Measurements from ENCODE around the gene UMAD1. TPM values are rescaled to one million over a fixed set of nuclear protein-coding genes. Genes with fewer than 3 reads are reported as not detected.

Gene UMAD1
- total RNA-seq, 1 donor from 2014 or later, result 21.6 TPM

GRCh38 chr7:7620236-7620635 lies 20.3 kb upstream of the UMAD1 start:
- intact Hi-C loops (cut with DNase I), result no loop called here
- Histone ChIP-seq H3K27me3 (ENCODE audit: low read depth) (no peaks in the 10 kb centered on the region), H3K36me3 (no peaks in the 10 kb centered on the region), H3K9me3 (no peaks in the 10 kb centered on the region), H3K27ac (no peak overlapping the region), H3K4me3 (no peak overlapping the region), H3K4me1 (no peaks in the 10 kb centered on the region)
- no peak for DNase-seq
- no peak for ATAC-seq
- TF ChIP-seq CTCF (IDR thresholded peaks at IDR 0.05), result no peak

GRCh38 chr7:7620644-7621210 lies 19.8 kb upstream of the UMAD1 start:
- intact Hi-C loops (cut with DNase I), result no loop called here
- Histone ChIP-seq H3K27ac (no peak overlapping the region), H3K27me3 (ENCODE audit: low read depth) (no peaks in the 10 kb centered on the region), H3K36me3 (no peaks in the 10 kb centered on the region), H3K4me1 (no peaks in the 10 kb centered on the region), H3K9me3 (no peaks in the 10 kb centered on the region), H3K4me3 (no peak overlapping the region)
- TF ChIP-seq CTCF (IDR thresholded peaks at IDR 0.05), result no peak
- DNase-seq, result no peak
- no peak for ATAC-seq

GRCh38 chr7:7628476-7628875 lies 12.1 kb upstream of the UMAD1 start:
- Histone ChIP-seq H3K27ac (no peak overlapping the region), H3K27me3 (ENCODE audit: low read depth) (no peaks in the 10 kb centered on the region), H3K9me3 (no peaks in the 10 kb centered on the region), H3K4me1 (no peaks in the 10 kb centered on the region), H3K4me3 (no peak overlapping the region), H3K36me3 (no peaks in the 10 kb centered on the region)
- TF ChIP-seq CTCF (IDR thresholded peaks at IDR 0.05), result no peak
- ATAC-seq (no peak), DNase-seq (no peak)
- intact Hi-C loops (cut with DNase I), result no loop called here

GRCh38 chr7:7630626-7631329 lies 9.8 kb upstream of the UMAD1 start:
- H3K9me3 ChIP-seq, result no peaks in the 10 kb centered on the region
- no peaks in the 10 kb centered on the region for H3K27me3 ChIP-seq (ENCODE audit: low read depth)
- no peak overlapping the region for H3K4me3 ChIP-seq
- DNase-seq (no peak), ATAC-seq (no peak)
- TF ChIP-seq CTCF (IDR thresholded peaks at IDR 0.05), result no peak
- H3K36me3 ChIP-seq, result no peaks in the 10 kb centered on the region
- intact Hi-C loops (cut with DNase I), result no loop called here
- no peaks in the 10 kb centered on the region for H3K4me1 ChIP-seq
- no peak overlapping the region for H3K27ac ChIP-seq

- Histone ChIP-seq H3K36me3 (peaks cover 14% of the 10 kb centered on the region), H3K4me3 (peak overlapping the region; percentile 79), H3K9me3 (no peaks in the 10 kb centered on the region), H3K27ac (peak overlapping the region; percentile 92), H3K27me3 (ENCODE audit: low read depth) (no peaks in the 10 kb centered on the region), H3K4me1 (peaks cover 18% of the 10 kb centered on the region)
- no peak for DNase-seq
- no peak for TF ChIP-seq CTCF (IDR thresholded peaks at IDR 0.05)
- no peak for ATAC-seq
- intact Hi-C loops (cut with DNase I), result no loop called here
These were observed 1.1 kb upstream of the UMAD1 start for GRCh38 chr7:7639421-7639820.
